GM12891 (cell line): ENCODE data around the gene SLC9A9.
A peak's percentile ranks its signal among the peaks of the same experiment; 100 is the strongest.

Experiments used
- DNase-seq: peaks from one replicate; pipeline ENCODE4 v3.0.0; 2011; ENCODE audit warnings: low spot score; ENCODE audit not compliant: insufficient read length
- FAIRE-seq: peaks from 2 replicates; lab custom pipeline; 2011; peaks lifted over from hg19 to GRCh38; lab: Jason Lieb, UNC
- PAX5 ChIP-seq: IDR thresholded peaks from 2 replicates; pipeline ENCODE4 v1.6.1; 2011; ENCODE audit warnings: low read length, moderate library complexity, mild to moderate bottlenecking; ENCODE audit not compliant: insufficient read depth, severe bottlenecking
- POLR2A ChIP-seq: IDR thresholded peaks from 2 replicates; pipeline ENCODE4 v1.6.1; 2011; ENCODE audit warnings: low read depth, low read length, control low read depth
- POLR2AphosphoS5 ChIP-seq: IDR thresholded peaks from 2 replicates; pipeline ENCODE4 v1.6.1; 2011; ENCODE audit warnings: low read depth, low read length, control low read depth
- POU2F2 ChIP-seq: IDR thresholded peaks from 2 replicates; pipeline ENCODE4 v1.6.1; 2011; ENCODE audit warnings: low read depth, mild to moderate bottlenecking, control low read depth, low read length, moderate library complexity
- SPI1 ChIP-seq: IDR thresholded peaks from 2 replicates; pipeline ENCODE4 v1.6.1; 2011; ENCODE audit warnings: low read depth, low read length, control low read depth
- TAF1 ChIP-seq: IDR thresholded peaks from 2 replicates; pipeline ENCODE4 v1.6.1; 2011; ENCODE audit warnings: low read depth, low read length, control low read depth

The SLC9A9 gene

DNA sequence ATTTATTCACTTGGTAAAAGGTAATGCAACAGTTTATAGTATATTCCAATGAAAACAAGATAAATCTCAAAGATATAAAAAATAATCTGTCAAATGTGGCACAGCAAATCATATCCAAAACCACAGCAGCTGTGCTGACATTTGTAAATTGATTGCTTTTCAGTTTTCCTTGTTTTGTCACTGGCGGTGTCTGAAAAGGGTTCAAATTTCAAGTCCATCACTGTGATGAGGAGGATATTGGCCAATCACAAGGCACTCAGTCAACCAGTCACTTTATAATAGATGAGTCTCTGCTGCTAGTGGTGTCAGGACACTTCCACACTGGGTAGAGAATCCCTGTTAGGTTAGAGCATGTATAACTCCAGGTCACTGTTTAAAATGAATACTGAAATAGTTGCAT lies 154.8 kb downstream of the SLC9A9 start:
- DNase-seq: no peak
- no peak for TF ChIP-seq POLR2A
- no peak for TF ChIP-seq SPI1
- no peak for TF ChIP-seq PAX5
- no peak for FAIRE-seq

- TF ChIP-seq SPI1: no peak
- TF ChIP-seq POLR2AphosphoS5: no peak
- no peak for TF ChIP-seq TAF1
- no peak for TF ChIP-seq POLR2A
- TF ChIP-seq POU2F2: no peak
- TF ChIP-seq PAX5: no peak
- no peak for FAIRE-seq
Observed at GRCh38 chr3:143686638-143687197, 161.6 kb downstream of the SLC9A9 start.

GRCh38 chr3:143685491-143685890 lies 162.8 kb downstream of the SLC9A9 start:
- DNase-seq: no peak
- FAIRE-seq: no peak
- TF ChIP-seq POLR2A (no peak), SPI1 (no peak), PAX5 (no peak), TAF1 (no peak), POLR2AphosphoS5 (no peak), POU2F2 (no peak)

More at GRCh38 chr3:143686638-143687197, 161.6 kb downstream of the SLC9A9 start:
- no peak for DNase-seq

- FAIRE-seq: no peak
- no peak for TF ChIP-seq TAF1
- TF ChIP-seq PAX5: no peak
- TF ChIP-seq POLR2A: no peak
- TF ChIP-seq POLR2AphosphoS5: no peak
- no peak for TF ChIP-seq SPI1
- no peak for TF ChIP-seq POU2F2
- no peak for DNase-seq
Observed at GRCh38 chr3:143677430-143677829, 170.8 kb downstream of the SLC9A9 start.

DNA sequence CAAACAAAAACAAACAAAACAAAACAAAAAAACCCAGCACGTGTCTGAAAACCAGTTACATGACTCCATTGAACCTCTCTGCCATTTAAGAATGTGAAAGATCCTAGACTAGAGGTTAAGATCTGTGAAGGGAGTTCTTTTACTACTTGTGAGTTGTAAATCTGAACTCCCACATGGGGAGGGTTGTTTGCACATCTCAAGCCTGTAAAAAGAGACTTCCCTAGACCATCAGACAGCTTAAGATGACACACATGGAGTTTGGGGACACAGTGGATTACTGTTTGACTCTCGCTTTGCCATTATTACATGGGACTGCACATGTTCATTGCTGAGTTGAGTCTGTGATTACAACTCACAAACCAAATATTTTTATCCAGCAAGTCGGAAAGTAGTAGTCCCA lies 171.5 kb downstream of the SLC9A9 start:
- FAIRE-seq (no peak), DNase-seq (no peak)
- TF ChIP-seq PAX5 (no peak), POLR2A (no peak), TAF1 (no peak), SPI1 (no peak), POLR2AphosphoS5 (no peak), POU2F2 (no peak)

DNA sequence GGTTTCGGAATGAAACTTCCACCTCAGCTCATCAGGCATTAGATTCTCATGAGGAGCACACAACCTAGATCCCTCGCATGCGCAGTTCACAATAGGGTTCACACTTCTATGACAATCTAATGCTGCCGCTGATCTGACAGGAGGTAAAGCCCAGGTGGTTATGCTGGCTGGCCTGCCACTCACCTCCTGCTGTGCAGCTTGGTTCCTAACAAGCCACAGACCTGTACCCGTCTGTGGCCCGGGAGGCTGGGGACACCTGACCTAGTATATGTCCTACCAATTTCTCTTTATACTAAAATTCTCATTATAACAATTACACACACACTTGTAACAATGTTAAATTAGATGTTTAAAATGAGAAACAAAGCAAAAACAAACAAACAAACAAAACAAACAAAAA lies 172.2 kb downstream of the SLC9A9 start:
- no peak for TF ChIP-seq PAX5
- no peak for TF ChIP-seq TAF1
- no peak for TF ChIP-seq POLR2A
- no peak for TF ChIP-seq SPI1
- TF ChIP-seq POLR2AphosphoS5: no peak
- no peak for TF ChIP-seq POU2F2
- FAIRE-seq (no peak), DNase-seq (no peak)

GRCh38 chr3:143674100-143674968 lies 173.9 kb downstream of the SLC9A9 start:
- FAIRE-seq (peak; percentile 96), DNase-seq (peak; percentile 22)
- TF ChIP-seq TAF1 (no peak), PAX5 (no peak), SPI1 (peak; percentile 81), POU2F2 (no peak)

DNA sequence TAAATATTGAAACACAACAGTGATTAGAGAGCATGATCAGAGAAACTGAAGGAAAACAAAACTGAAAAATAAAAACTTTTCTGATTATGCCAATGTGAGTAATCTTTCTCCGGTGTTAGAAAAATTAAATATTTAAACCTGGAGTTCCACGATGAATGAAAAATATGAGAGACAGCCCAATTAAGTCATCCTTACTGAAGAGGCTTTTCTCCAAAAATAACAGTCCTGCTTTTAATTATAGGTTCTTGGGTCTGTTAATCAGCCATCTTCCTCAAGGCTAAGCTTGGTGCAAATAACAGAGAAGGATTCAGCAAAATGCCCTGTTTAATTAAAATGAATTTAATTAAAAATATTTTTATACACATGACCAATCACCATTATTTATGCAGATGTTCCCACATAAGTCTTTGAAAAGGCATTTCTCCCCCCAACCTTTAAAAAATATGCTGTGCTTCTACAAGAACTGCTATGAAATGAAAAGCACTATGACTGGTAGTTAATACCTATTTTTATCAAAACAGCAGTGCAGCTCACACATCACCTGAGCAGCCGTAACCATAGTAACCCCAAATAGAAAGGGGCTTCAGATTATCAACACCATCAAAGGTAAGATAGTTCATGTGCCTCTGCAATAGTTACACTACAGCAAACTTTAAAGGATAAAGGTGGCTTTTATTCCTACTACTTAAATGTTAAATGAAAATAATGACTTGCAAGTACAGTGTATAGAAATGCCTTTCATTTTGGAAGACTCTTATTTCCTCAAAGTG lies 175.7 kb downstream of the SLC9A9 start:
- TF ChIP-seq POU2F2 (no peak), TAF1 (no peak), POLR2A (no peak), PAX5 (no peak), POLR2AphosphoS5 (no peak), SPI1 (no peak)
- no peak for DNase-seq
- FAIRE-seq: peak; percentile 16

DNA sequence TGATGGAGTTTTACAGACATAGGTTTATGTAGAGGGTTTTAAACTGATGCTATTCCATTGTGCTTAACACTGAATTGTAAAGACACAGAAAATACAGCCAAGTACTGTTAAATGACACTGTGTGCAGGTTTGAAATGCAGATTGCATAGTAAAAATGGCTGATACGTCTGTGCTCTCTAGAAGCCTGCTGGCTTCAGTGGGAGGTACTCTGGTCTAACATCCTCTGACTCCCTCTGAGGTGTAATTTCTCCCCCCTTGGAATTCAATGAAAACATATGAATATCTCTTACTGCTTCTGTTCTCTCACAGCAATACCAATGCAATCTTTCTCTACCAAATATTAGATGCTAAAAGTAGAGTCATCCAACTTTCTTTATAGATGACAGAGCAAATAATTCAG lies 176.6 kb downstream of the SLC9A9 start:
- FAIRE-seq: peak; percentile 38
- DNase-seq: no peak
- TF ChIP-seq SPI1: no peak
- TF ChIP-seq POLR2AphosphoS5: no peak
- TF ChIP-seq POU2F2: no peak
- TF ChIP-seq POLR2A: no peak
- no peak for TF ChIP-seq PAX5
- no peak for TF ChIP-seq TAF1

DNA sequence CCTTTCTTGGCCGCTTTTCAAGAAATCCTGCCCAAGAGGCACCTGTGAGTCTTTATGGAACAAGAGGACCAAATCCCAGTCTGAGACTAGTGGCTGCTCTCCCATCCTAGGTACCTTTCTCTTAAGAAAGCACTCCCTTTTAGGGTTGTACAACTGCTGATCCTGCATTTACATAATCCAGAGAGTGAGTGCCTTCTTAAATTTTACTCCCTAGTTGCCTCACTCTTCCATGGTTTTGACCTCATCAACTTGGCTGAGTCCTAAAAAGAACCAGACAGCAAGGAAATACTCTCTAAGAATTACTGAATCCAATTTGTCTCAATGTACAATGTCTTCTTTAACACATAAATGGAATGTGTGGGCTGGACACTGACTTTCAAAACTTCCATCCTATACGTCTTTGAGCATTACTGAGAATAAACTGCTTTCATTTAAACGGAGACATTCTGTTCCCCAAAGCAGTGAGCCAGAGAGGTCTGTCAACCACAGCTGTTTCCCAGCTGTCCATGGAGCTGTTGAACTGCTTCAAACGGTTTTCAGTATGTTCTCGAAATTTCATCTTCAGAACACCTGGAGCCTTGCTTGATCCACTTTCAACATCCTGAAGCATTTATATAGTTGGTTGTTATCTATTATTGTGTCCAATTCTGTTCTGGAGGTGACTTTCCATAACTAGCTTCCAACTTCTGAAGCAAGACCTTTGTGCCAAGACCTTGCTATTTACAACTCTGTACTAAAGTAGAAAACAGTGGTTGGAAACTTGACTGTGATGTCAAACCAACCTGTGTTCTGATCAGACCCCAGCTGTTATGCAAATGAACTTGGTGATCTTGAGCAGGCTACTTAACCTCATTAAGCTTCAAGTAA lies 179.1 kb downstream of the SLC9A9 start:
- FAIRE-seq (peak; percentile 98), DNase-seq (no peak)
- TF ChIP-seq PAX5 (no peak), SPI1 (peak; percentile 30; the same call in 1 of the 2 replicates), POLR2A (no peak), POU2F2 (peak; percentile 97), POLR2AphosphoS5 (no peak), TAF1 (no peak)
